ENCODE measurements around the gene ANKRD29.

The ANKRD29 gene

GRCh38 chr18:23629444-23629946 lies 33.2 kb downstream of the ANKRD29 start (continued):
- TF ChIP-seq PRDM10 (tag by site-specific recombination; IDR thresholded peaks at IDR 0.05): no peak
- TF ChIP-seq ZNF571 (tag by site-specific recombination; IDR thresholded peaks at IDR 0.05): no peak
- TF ChIP-seq ZNF555 (tag by site-specific recombination; conservative IDR thresholded peaks at IDR 0.05): no peak
- TF ChIP-seq ZNF121 (tag by site-specific recombination; IDR thresholded peaks at IDR 0.05): no peak
- TF ChIP-seq, protein P1, sequence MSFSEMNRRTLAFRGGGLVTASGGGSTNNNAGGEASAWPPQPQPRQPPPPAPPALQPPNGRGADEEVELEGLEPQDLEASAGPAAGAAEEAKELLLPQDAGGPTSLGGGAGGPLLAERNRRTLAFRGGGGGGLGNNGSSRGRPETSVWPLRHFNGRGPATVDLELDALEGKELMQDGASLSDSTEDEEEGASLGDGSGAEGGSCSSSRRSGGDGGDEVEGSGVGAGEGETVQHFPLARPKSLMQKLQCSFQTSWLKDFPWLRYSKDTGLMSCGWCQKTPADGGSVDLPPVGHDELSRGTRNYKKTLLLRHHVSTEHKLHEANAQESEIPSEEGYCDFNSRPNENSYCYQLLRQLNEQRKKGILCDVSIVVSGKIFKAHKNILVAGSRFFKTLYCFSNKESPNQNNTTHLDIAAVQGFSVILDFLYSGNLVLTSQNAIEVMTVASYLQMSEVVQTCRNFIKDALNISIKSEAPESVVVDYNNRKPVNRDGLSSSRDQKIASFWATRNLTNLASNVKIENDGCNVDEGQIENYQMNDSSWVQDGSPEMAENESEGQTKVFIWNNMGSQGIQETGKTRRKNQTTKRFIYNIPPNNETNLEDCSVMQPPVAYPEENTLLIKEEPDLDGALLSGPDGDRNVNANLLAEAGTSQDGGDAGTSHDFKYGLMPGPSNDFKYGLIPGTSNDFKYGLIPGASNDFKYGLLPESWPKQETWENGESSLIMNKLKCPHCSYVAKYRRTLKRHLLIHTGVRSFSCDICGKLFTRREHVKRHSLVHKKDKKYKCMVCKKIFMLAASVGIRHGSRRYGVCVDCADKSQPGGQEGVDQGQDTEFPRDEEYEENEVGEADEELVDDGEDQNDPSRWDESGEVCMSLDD (tag by site-specific recombination; IDR thresholded peaks at IDR 0.05): no peak
- no peak for TF ChIP-seq ZNF624 (tag by site-specific recombination; IDR thresholded peaks at IDR 0.05)
- TF ChIP-seq GLI4 (tag by site-specific recombination; IDR thresholded peaks at IDR 0.05): no peak
- no peak for TF ChIP-seq BCL6B (tag by site-specific recombination; IDR thresholded peaks at IDR 0.05)
- TF ChIP-seq HIC1 (tag by site-specific recombination; IDR thresholded peaks at IDR 0.05): no peak
- no peak for TF ChIP-seq ZNF510 (tag by site-specific recombination; IDR thresholded peaks at IDR 0.05; ENCODE audit: insufficient replicate concordance)
- TF ChIP-seq, protein P2, sequence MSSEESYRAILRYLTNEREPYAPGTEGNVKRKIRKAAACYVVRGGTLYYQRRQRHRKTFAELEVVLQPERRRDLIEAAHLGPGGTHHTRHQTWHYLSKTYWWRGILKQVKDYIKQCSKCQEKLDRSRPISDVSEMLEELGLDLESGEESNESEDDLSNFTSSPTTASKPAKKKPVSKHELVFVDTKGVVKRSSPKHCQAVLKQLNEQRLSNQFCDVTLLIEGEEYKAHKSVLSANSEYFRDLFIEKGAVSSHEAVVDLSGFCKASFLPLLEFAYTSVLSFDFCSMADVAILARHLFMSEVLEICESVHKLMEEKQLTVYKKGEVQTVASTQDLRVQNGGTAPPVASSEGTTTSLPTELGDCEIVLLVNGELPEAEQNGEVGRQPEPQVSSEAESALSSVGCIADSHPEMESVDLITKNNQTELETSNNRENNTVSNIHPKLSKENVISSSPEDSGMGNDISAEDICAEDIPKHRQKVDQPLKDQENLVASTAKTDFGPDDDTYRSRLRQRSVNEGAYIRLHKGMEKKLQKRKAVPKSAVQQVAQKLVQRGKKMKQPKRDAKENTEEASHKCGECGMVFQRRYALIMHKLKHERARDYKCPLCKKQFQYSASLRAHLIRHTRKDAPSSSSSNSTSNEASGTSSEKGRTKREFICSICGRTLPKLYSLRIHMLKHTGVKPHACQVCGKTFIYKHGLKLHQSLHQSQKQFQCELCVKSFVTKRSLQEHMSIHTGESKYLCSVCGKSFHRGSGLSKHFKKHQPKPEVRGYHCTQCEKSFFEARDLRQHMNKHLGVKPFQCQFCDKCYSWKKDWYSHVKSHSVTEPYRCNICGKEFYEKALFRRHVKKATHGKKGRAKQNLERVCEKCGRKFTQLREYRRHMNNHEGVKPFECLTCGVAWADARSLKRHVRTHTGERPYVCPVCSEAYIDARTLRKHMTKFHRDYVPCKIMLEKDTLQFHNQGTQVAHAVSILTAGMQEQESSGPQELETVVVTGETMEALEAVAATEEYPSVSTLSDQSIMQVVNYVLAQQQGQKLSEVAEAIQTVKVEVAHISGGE (tag by site-specific recombination; conservative IDR thresholded peaks at IDR 0.05; ENCODE audit: low read depth): no peak
- TF ChIP-seq, protein P3, sequence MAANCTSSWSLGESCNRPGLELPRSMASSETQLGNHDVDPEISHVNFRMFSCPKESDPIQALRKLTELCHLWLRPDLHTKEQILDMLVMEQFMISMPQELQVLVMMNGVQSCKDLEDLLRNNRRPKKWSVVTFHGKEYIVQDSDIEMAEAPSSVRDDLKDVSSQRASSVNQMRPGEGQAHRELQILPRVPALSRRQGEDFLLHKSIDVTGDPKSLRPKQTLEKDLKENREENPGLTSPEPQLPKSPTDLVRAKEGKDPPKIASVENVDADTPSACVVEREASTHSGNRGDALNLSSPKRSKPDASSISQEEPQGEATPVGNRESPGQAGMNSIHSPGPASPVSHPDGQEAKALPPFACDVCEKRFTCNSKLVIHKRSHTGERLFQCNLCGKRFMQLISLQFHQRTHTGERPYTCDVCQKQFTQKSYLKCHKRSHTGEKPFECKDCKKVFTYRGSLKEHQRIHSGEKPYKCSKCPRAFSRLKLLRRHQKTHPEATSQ (tag by site-specific recombination; IDR thresholded peaks at IDR 0.05): no peak

All from HEK293 (cell line).